ENCODE measurements around the gene FCN1.

FCN1 gene

DNA sequence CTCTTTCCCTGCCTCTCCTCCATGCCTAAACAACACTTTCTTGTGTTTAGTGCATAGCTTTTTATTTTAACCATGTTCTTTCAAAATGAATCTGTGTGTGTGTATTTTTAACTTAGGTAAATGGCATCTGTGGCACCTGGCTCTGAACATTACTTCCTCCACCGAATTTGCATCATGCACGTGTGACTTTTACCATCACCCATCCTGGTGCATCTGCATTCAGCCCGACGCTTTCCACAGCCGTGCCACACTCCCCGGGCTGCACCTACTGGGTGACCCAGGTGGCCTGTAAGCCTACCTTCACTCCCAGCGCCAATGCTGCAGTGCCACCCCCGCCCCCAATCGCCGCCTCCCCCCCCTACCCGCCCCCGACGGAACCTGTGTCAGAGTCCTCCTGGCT lies 12.7 kb upstream of the FCN1 start:
- no peak for ATAC-seq
- TF ChIP-seq, protein P1, sequence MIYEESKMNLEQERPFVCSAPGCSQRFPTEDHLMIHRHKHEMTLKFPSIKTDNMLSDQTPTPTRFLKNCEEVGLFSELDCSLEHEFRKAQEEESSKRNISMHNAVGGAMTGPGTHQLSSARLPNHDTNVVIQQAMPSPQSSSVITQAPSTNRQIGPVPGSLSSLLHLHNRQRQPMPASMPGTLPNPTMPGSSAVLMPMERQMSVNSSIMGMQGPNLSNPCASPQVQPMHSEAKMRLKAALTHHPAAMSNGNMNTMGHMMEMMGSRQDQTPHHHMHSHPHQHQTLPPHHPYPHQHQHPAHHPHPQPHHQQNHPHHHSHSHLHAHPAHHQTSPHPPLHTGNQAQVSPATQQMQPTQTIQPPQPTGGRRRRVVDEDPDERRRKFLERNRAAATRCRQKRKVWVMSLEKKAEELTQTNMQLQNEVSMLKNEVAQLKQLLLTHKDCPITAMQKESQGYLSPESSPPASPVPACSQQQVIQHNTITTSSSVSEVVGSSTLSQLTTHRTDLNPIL (CRISPR knock-in tag; IDR thresholded peaks at IDR 0.05; ENCODE audit: low read depth): no peak
- TF ChIP-seq ARNTL (CRISPR knock-in tag; IDR thresholded peaks at IDR 0.05; ENCODE audit: borderline replicate concordance, low read depth): no peak
- no peak for TF ChIP-seq ZNF565 (CRISPR knock-in tag; conservative IDR thresholded peaks at IDR 0.05; ENCODE audit: low read depth)
- TF ChIP-seq SNAI2 (CRISPR knock-in tag; IDR thresholded peaks at IDR 0.05): no peak
- no peak for TF ChIP-seq ISL1 (CRISPR knock-in tag; IDR thresholded peaks at IDR 0.05)
- TF ChIP-seq BACH2 (CRISPR knock-in tag; IDR thresholded peaks at IDR 0.05; ENCODE audit: borderline replicate concordance): no peak
- TF ChIP-seq ZFP3 (CRISPR knock-in tag; IDR thresholded peaks at IDR 0.05): no peak
- TF ChIP-seq, protein P2, sequence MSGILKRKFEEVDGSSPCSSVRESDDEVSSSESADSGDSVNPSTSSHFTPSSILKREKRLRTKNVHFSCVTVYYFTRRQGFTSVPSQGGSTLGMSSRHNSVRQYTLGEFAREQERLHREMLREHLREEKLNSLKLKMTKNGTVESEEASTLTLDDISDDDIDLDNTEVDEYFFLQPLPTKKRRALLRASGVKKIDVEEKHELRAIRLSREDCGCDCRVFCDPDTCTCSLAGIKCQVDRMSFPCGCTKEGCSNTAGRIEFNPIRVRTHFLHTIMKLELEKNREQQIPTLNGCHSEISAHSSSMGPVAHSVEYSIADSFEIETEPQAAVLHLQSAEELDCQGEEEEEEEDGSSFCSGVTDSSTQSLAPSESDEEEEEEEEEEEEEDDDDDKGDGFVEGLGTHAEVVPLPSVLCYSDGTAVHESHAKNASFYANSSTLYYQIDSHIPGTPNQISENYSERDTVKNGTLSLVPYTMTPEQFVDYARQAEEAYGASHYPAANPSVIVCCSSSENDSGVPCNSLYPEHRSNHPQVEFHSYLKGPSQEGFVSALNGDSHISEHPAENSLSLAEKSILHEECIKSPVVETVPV (CRISPR knock-in tag; IDR thresholded peaks at IDR 0.05): no peak

DNA sequence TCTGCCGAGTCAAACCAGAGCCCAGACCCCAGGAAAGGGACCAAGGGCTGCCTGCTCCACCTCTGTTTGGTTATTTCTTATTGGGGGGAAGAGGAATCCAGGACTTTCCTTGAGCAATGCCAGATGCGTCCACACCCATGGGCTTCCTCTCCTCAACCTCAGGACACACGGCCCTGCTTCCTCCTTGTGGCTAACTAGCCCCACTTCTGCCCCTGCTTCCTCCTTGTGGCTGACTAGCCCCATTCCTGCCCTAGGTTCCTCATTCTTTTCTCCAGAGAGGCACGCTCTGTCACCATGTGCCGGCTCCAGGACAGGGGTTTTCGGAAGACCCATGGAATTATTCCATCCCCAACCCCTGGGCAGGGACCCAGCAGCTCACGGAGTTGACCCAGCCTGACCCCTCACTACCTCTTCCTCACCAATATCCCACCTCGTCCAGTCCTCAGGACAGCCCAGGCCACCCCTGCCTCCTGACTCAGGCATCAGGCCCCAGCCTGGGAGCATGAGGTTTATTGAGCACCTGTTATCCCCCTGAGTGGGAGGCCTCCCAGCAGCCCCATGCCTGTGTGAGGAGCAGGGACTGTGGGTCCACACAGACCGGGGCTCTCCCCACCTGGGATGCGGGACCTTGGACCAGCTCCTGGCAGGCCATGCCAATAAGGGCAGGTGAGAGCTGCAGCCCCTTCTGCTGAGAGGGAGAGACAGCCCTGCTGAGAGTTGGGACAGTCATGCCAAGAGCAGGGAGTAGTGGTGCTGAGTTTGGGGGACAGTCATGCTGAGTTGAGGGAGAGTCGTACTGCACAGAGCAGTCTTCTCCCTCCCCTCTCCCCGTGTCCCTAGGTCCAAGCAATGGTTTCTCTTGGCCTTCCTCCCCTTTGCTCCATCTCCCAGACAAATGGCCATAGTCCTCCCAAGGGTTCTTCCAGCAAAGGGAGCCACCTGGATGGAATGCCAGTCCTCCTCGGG lies 11.8 kb upstream of the FCN1 start:
- no peak for TF ChIP-seq SNAI2 (CRISPR knock-in tag; IDR thresholded peaks at IDR 0.05)
- no peak for TF ChIP-seq CSDC2 (CRISPR knock-in tag; IDR thresholded peaks at IDR 0.05)
- TF ChIP-seq, protein P2 (CRISPR knock-in tag; IDR thresholded peaks at IDR 0.05): no peak
- TF ChIP-seq ZFP30 (CRISPR knock-in tag; IDR thresholded peaks at IDR 0.05): no peak
- no peak for ATAC-seq

DNA sequence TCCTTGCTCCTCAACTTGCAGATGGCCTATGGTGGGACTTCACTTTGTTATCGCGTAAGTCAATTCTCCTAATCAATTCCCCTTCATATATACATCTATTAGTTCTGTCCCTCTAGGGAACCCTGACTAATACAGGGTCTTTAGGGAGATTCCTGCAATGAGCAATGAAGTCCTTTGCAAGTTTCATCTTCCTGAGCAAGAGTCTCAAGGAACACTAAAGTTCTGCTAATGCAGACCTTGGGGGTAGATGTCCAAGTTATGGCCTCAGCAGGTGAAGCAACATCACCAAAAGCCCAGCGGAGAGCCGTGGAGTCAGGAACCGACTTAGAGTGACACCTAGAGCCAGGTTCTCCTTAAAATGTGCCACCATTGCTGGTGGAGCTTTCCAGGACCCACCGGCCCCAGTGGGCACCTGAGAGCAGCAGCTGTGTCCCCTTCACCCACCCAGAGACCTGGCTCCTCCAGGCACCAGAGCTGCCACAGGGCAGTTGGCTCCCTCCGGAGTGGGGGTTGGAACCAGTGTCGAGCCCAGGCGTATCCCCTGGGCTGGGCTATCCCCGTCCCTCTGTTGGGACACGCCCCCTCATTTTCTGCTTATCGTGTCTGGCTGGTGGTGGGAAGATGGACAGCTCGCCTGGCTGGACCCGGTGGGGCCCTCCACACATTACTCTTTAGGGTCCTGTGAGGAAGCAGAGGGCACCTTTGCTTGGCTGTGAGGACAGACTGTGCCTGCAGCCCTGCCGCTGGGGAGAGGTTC lies 10.9 kb upstream of the FCN1 start:
- TF ChIP-seq, protein P3, sequence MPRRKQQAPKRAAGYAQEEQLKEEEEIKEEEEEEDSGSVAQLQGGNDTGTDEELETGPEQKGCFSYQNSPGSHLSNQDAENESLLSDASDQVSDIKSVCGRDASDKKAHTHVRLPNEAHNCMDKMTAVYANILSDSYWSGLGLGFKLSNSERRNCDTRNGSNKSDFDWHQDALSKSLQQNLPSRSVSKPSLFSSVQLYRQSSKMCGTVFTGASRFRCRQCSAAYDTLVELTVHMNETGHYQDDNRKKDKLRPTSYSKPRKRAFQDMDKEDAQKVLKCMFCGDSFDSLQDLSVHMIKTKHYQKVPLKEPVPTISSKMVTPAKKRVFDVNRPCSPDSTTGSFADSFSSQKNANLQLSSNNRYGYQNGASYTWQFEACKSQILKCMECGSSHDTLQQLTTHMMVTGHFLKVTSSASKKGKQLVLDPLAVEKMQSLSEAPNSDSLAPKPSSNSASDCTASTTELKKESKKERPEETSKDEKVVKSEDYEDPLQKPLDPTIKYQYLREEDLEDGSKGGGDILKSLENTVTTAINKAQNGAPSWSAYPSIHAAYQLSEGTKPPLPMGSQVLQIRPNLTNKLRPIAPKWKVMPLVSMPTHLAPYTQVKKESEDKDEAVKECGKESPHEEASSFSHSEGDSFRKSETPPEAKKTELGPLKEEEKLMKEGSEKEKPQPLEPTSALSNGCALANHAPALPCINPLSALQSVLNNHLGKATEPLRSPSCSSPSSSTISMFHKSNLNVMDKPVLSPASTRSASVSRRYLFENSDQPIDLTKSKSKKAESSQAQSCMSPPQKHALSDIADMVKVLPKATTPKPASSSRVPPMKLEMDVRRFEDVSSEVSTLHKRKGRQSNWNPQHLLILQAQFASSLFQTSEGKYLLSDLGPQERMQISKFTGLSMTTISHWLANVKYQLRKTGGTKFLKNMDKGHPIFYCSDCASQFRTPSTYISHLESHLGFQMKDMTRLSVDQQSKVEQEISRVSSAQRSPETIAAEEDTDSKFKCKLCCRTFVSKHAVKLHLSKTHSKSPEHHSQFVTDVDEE (CRISPR knock-in tag; IDR thresholded peaks at IDR 0.05): no peak
- TF ChIP-seq ZNF70 (CRISPR knock-in tag; IDR thresholded peaks at IDR 0.05) (no peak), ZFP30 (CRISPR knock-in tag; IDR thresholded peaks at IDR 0.05) (no peak), SNAI2 (CRISPR knock-in tag; IDR thresholded peaks at IDR 0.05) (no peak), ZC3H10 (CRISPR knock-in tag; IDR thresholded peaks at IDR 0.05) (no peak), CSDC2 (CRISPR knock-in tag; IDR thresholded peaks at IDR 0.05) (no peak)
- ATAC-seq: no peak

DNA sequence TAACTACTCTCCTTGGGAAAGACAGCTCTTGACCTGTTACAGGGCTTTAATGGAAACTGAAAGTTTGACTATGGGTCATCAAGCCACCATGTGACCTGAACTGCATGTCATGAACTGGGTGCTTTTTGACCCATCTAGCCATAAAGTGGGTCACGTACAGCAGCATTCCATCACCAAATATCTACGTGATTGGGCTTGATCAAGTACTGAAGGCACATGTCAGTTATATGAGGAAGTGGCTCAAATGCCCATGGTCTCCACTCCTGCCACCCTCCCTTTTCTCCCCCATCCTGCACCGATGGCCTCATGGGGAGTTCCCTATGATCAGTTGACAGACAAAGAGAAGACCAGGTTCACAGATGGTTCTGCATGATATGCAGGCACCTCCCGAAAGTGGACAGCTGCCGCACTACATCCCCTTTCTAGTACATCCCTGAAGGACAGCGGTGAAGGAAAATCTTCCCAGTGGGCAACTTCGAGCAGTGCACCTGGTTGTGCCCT lies 7.3 kb upstream of the FCN1 start:
- no peak for ATAC-seq
- TF ChIP-seq GLIS3 (CRISPR knock-in tag; IDR thresholded peaks at IDR 0.05): no peak
- TF ChIP-seq ESRRG (CRISPR knock-in tag; IDR thresholded peaks at IDR 0.05): no peak
- TF ChIP-seq SNAI2 (CRISPR knock-in tag; IDR thresholded peaks at IDR 0.05): no peak
- TF ChIP-seq ZNF70 (CRISPR knock-in tag; IDR thresholded peaks at IDR 0.05): no peak
- no peak for TF ChIP-seq CSDC2 (CRISPR knock-in tag; IDR thresholded peaks at IDR 0.05)
- no peak for TF ChIP-seq ZFP30 (CRISPR knock-in tag; IDR thresholded peaks at IDR 0.05)
- TF ChIP-seq, protein P3 (CRISPR knock-in tag; IDR thresholded peaks at IDR 0.05): no peak
- TF ChIP-seq PPARA (CRISPR knock-in tag; IDR thresholded peaks at IDR 0.05; ENCODE audit: borderline replicate concordance): no peak
- TF ChIP-seq, protein P4, sequence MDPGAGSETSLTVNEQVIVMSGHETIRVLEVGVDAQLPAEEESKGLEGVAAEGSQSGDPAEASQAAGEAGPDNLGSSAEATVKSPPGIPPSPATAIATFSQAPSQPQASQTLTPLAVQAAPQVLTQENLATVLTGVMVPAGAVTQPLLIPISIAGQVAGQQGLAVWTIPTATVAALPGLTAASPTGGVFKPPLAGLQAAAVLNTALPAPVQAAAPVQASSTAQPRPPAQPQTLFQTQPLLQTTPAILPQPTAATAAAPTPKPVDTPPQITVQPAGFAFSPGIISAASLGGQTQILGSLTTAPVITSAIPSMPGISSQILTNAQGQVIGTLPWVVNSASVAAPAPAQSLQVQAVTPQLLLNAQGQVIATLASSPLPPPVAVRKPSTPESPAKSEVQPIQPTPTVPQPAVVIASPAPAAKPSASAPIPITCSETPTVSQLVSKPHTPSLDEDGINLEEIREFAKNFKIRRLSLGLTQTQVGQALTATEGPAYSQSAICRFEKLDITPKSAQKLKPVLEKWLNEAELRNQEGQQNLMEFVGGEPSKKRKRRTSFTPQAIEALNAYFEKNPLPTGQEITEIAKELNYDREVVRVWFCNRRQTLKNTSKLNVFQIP (CRISPR knock-in tag; IDR thresholded peaks at IDR 0.05; ENCODE audit: borderline replicate concordance, low read depth): no peak
- TF ChIP-seq, protein P5, sequence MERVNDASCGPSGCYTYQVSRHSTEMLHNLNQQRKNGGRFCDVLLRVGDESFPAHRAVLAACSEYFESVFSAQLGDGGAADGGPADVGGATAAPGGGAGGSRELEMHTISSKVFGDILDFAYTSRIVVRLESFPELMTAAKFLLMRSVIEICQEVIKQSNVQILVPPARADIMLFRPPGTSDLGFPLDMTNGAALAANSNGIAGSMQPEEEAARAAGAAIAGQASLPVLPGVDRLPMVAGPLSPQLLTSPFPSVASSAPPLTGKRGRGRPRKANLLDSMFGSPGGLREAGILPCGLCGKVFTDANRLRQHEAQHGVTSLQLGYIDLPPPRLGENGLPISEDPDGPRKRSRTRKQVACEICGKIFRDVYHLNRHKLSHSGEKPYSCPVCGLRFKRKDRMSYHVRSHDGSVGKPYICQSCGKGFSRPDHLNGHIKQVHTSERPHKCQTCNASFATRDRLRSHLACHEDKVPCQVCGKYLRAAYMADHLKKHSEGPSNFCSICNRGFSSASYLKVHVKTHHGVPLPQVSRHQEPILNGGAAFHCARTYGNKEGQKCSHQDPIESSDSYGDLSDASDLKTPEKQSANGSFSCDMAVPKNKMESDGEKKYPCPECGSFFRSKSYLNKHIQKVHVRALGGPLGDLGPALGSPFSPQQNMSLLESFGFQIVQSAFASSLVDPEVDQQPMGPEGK (CRISPR knock-in tag; IDR thresholded peaks at IDR 0.05; ENCODE audit: borderline replicate concordance): no peak
- TF ChIP-seq ZFP3 (CRISPR knock-in tag; IDR thresholded peaks at IDR 0.05): no peak
- TF ChIP-seq ZC3H10 (CRISPR knock-in tag; IDR thresholded peaks at IDR 0.05): no peak

All from SK-N-SH treated with all-trans-retinoic acid at 6 μM for 48 hours (cell line).